ENCODE data around the gene TNFRSF6B.
"Not testable (repeated sequence)": the region's sequence is repeated elsewhere in the genome, so short reads cannot be mapped to it uniquely, and the experiment has no call there.

The TNFRSF6B gene, protein sequence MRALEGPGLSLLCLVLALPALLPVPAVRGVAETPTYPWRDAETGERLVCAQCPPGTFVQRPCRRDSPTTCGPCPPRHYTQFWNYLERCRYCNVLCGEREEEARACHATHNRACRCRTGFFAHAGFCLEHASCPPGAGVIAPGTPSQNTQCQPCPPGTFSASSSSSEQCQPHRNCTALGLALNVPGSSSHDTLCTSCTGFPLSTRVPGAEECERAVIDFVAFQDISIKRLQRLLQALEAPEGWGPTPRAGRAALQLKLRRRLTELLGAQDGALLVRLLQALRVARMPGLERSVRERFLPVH

GRCh38 chr20:63696628-63697356 lies at the start of gene TNFRSF6B:
TSS of gene TNFRSF6B (plus strand) at chr20:63696652. CDS start at chr20:63696768, 116 bp downstream.
- peak; percentile 28 for DNase-seq (ENCODE audit: low read depth)
- H3K4me3 ChIP-seq (ENCODE audit: low read length), result peak within 1 kb of the TSS; percentile 22
- TF ChIP-seq CTCF (IDR thresholded peaks at IDR 0.05; ENCODE audit: insufficient read depth, low read depth, low read length, missing control alignments), result no peak

- no peak for TF ChIP-seq CTCF (IDR thresholded peaks at IDR 0.05; ENCODE audit: insufficient read depth, low read depth, low read length, missing control alignments)
- no peak overlapping the region for H3K4me3 ChIP-seq (ENCODE audit: low read length)
- DNase-seq (ENCODE audit: low read depth), result no peak
Measured at GRCh38 chr20:63648190-63648589, 48.3 kb upstream of the TNFRSF6B start.

- DNase-seq (ENCODE audit: low read depth), result no peak
- no peak for TF ChIP-seq CTCF (IDR thresholded peaks at IDR 0.05; ENCODE audit: insufficient read depth, low read depth, low read length, missing control alignments)
- H3K4me3 ChIP-seq (ENCODE audit: low read length), result no peak overlapping the region
Measured at GRCh38 chr20:63648895-63649589, 47.4 kb upstream of the TNFRSF6B start.

DNA sequence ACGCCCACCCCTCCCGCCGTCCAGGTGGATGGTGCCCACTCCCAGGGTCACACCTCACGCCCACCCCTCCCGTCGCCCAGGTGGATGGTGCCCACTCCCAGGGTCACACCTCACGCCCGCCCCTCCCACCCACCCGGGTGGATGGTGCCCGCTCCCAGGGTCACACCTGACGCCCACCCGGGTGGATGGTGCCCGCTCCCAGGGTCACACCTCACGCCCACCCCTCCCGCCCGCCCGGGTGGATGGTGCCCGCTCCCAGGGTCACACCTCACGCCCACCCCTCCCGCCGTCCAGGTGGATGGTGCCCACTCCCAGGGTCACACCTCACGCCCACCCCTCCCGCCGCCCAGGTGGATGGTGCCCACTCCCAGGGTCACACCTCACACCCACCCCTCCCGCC lies 46.0 kb upstream of the TNFRSF6B start:
- DNase-seq (ENCODE audit: low read depth); H3K4me3 ChIP-seq (ENCODE audit: low read length): not testable (repeated sequence)

- no peak for DNase-seq (ENCODE audit: low read depth)
- H3K4me3 ChIP-seq (ENCODE audit: low read length), result no peak overlapping the region
- TF ChIP-seq CTCF (IDR thresholded peaks at IDR 0.05; ENCODE audit: insufficient read depth, low read depth, low read length, missing control alignments), result no peak
Measured at GRCh38 chr20:63651942-63652191, 44.6 kb upstream of the TNFRSF6B start.

GRCh38 chr20:63652192-63652980 lies 44.1 kb upstream of the TNFRSF6B start:
- TF ChIP-seq CTCF (IDR thresholded peaks at IDR 0.05; ENCODE audit: insufficient read depth, low read depth, low read length, missing control alignments), result no peak
- H3K4me3 ChIP-seq (ENCODE audit: low read length), result no peak overlapping the region
- no peak for DNase-seq (ENCODE audit: low read depth)
